GM18498 (cell line): Measurements from ENCODE around the gene MARK3.
A peak's percentile ranks its signal among the peaks of the same experiment; 100 is the strongest.

Experiments
- ATAC-seq: cut with Tn5 transposase; IDR thresholded peaks from one replicate; pipeline ENCODE4 v1.9.1; 2021; ENCODE audit warnings: mild to moderate bottlenecking, moderate library complexity; ENCODE audit not compliant: unreplicated experiment

MARK3 gene

DNA sequence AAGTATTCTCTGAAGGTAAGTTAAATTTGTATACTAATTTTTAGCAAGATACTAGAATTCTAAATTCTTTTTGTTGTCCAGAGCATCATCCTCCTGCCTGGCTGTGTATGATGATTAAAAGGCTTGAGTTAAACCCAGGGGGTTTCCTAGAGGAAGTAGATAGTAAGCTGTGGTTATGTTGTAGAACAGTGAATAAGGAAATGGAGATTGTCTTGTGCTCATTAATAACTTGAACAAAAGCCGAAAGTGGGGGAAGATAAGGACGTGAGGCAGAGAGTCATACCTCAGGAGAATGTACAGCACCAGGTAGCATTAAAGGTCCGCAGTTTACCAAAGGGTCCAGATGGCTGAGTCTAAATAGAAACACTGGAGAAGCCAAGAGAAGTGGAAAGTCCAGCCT, 95.4 kb downstream of the MARK3 start:
- ATAC-seq = peak; percentile 65

DNA sequence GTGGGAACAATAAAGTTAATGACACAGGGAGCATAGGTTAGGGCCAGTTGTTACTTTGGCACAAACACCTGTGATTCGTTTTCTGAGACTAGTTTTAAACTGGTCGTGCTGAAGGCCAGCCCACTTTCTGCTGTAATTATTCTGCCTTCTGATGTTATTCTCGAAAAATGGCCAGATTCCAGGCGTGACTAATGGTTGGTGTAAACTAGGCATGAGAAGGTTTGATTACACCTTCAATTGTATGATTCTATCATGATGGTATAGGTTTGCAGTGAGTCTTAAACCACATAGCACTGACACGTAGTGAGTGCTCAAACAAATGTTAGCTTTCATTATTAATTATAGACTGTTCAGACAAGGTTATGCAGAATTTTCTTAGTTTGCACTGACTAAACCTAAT, 98.4 kb downstream of the MARK3 start:
- no peak for ATAC-seq

DNA sequence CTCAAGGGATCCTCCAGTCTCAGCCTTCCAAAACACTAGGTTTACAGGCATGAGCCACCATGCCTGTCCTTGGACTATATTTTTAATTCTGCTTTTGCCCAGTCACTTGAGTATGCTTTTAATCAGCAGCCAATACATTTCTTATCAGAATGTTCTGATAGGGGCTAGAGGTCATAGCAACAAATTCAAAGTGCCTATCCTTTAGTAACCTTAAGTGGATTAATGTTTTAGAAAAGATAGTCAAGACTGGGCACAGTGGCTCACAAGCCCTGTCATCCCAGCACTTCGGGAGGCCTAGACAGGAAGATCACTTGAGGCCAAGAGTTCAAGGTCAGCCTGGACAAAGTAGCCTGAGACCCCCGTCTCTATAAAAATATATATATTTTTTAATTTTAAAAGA, 100.3 kb downstream of the MARK3 start:
- ATAC-seq = no peak

DNA sequence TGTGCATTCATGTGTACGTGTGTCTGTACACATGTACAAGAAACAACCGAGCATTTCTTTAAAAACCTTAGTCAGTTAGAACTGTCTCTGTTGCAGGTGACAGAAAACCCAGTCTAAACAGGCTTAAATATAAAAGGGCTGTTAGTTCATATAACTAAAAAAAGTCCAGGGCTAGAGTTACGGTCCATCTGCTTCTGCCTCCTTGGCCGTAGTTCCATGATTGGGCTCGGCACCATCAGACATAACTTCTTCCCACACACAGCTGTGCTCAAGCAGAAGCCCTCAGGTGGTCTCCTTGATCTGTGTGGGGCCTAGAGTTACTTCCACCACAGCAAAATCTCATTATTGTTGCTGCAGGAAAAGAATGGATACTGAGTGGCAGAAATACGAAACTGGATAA, 102.9 kb downstream of the MARK3 start:
- no peak for ATAC-seq

DNA sequence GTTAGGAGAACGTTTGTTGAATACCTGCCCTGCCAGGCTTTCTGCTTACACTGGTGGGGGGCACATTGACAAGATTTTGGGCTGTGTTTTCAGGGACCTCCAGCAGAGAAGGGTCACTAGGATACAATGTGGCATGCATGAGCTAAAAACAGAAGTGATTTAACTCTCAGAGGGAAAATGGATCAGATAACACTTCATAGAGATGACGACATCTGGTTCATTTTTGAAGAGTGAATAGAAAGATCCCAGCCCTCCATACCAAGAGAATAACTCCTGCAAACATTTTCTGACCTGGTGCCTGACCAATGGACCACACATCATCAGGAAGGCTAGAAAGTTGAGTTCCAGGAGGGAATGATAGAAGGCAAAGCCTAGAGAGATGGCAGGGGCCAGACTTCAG, 103.7 kb downstream of the MARK3 start:
- ATAC-seq = no peak

DNA sequence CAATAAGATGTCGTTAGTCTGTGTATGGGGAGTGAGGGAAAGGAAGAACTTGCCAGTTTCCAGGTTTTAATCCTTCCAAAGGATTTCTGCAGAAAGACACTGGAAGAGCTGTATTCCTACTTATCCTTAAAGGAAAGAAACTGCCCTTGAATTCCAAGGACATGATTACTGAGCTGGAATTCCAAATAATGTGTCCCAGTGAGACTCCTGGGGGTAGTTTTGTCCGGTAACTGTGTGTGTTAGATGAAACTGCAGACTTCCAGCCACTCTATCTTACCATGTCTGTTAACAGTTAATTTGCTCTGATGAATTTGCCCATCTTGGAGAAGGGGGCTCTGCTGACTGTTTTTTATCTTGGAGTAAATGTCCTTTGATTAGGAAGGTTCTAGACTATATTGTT, 104.4 kb downstream of the MARK3 start:
- no peak for ATAC-seq

DNA sequence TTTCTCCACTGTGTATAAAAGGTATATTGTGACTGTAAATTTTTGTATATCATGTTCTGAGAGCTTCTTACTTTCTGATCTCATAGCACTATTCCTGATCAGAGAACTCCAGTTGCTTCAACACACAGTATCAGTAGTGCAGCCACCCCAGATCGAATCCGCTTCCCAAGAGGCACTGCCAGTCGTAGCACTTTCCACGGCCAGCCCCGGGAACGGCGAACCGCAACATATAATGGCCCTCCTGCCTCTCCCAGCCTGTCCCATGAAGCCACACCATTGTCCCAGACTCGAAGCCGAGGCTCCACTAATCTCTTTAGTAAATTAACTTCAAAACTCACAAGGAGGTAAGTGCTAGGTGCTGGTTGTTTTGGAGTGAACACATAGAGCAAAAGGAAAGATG, 106.5 kb downstream of the MARK3 start:
- no peak for ATAC-seq

DNA sequence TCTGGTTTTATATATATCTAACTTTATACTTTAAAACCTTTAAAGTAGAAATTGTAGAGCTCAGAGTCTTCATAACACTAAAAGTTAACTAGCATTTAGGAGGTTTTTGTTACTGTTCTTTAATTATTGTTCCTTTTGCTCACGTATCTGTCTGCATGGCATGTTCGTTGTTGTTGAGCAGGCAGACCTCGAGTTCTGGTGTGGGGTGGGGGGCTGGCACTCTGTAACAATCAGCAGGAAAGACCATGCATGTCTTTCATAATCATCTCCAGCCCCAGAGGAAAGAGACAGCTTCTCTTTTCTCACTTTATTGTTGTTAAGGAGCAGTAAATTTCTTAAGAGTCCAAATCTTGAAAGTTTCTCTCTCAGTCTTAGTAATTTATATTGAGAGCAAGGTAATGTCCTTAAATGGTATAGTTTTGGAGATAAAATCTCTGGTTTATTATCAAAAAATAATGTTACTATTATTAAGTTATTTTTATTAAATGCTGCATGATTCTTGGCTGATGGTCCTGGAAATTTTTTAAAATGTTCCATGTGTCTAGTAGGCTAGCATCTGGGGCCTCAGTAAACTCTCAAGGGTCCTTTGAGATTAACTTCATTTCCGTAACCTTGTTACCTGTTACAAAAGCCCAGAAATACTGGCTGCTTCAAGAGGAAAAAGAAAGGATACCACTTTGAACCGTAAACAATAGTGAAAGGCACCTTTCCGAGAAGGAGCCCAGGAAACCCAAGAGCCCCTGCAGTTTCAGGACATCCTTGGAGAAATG, 107.1 kb downstream of the MARK3 start:
- ATAC-seq = no peak

DNA sequence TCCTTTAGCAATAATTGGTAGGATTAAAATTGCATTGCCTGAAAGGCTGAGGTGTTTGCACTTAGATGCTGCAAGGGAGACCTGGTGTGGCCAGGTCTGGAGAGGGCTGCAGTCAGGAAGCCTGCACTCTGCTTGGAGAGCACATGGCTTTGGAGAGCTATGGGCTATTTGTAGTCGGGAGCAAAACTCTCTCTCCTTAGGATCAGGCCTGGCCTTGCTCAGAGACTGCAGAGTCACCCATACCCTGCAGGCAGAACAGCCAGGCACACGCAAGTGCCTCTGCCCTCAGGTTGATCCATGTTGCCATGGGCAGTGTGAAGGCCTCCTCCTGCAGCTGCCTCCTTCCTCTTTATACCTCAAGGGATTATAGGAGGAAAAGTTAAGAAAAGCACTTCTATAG, 110.6 kb downstream of the MARK3 start:
- ATAC-seq = no peak

DNA sequence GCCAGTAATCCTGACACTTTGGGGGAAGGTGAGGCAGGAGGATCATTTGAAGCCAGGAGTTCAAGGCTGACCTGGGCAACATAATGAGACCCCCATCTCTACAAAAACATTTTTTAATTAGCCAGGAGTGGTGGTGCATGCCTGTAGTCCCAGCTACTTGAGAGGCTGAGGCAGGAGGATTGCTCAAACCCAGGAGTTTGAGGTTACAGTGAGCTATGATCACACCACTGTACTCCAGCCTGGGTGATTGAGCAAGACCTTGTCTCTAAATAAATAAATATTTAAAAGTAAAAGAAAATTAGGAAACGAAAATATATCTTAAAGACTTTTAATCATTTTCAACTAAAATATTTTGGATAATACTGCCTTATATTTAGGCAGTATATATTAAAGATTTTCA, 111.6 kb downstream of the MARK3 start:
- ATAC-seq = no peak

DNA sequence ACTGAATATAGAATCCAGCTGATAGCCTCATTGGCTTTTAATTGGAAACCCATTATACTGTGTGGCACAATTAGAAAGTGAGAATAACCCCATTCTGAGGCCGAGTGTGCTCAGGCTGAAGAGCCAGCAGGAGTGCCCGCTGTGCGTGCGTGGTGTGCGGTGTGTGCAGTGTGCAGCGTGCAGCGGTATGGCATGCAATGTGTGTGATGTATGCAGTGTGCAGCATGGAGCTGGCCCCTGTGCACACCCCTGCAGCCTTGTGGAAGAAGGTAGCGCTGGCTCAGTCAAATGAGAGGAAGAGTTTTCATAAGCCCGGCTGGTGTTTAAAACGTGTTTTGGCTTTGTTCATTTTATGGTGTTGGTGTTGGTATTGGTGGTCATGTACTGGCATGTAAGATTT, 114.5 kb downstream of the MARK3 start:
- no peak for ATAC-seq

DNA sequence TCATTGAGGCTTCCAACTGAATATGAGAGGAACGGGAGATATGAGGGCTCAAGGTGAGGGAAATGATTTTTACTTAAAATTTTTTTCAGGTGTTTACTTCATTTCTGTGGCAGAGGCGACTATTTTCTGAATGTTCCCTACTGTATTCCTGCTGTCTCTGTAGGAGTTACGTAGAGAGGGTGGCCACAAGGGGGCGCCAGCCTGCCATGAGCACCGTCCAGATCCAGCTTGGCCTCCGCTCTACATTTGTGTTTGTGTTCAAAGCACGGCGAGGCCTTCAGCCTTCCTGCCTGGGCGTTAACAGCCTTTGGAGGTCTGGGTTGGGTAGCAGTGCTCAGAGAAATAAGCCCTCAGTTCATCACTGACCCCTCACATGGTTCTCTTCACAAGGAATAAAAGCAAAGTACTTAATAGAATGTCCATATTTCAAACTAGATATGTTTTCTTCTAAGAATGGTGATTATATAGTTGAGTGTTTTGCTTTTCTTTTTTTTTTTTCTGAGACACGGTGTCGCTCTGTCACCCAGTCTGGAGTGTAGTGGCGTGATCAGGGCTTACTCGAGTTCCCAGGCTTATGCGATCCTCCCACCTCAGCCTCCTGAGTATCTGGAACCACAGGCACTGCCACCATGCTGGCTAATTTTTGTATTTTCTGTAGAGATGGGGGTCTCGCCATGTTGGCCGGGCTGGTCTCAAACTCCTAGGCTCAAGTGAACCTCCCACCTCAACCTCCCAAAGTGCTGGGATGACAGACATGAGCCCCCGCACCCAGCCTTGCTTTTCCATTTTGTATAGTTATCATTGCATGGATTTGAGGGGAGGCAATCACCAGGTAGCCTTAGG, 115.2 kb downstream of the MARK3 start:
- peak; percentile 47 for ATAC-seq

DNA sequence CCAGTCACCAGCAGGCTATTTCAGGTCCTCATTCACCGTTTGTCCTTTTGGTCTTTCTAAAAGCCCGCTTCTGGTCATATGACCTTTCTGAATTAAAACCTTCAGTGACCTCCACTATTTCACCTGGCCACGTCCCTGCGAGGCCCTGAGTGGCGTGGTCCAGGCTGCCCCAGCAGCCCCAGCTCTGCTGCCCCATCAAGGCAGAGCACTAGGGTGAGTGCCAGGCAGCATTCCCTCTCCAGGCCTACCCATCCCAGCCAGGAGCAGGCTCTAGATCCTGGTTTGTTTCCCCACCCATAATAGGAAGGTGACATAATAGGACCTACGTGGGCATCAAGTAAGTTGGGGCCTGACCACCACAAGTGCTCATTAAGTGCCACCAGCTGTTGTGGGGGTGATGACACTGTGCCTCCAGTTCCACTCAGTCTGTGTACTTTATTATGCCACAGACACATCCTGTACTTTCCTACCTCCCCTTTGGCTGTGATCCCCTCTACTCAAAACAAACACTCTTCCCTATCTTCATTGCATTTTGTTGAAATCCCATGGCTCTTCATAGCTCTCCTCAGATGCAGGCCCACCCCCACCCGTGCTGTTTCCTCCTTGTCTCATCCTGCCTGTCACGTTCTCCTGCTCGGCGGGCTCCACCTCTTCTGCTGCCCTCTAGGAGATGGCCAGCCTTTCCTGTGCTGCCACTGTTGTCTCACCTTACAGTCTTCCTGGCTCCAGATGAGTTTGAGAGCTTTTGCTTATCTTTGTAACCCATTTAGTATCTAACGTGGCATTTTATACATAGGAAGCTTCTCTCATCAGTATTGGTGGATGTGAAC, 116.0 kb downstream of the MARK3 start:
- ATAC-seq = no peak

DNA sequence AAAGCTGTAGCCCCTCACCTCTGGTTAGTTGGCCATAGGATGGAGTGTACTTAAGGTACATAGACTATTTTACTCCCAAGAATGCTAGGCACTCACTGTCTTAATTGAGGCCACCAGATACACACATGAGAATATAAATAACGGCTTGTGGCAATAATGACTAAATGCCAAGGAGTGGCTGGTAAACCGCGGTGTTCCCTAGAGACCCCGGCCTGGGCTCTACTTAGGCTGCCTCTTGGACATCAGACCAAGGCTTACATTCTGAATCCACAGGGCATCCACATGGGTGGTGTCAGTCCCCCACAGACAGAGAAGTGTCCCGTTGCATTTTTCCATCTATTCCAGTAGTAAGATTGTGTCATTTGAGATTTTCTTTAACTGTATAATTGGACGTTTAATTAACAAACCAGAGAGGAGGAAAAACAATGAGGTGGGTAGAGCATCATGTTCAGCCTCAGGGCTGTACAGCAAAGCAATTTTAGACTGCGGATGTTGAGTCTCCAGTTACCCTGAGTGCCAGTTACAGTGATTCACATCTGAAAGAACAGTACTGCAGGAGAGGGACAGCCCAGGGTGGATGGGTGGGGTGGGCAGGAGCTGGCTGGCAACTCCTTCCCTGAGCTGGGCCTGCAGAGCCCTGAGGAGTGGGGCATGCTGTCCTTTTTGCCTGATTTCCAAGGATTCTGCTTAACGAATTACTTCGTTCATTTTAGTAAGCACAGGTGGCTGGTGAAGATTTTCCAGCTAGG, 116.9 kb downstream of the MARK3 start:
- ATAC-seq = no peak

DNA sequence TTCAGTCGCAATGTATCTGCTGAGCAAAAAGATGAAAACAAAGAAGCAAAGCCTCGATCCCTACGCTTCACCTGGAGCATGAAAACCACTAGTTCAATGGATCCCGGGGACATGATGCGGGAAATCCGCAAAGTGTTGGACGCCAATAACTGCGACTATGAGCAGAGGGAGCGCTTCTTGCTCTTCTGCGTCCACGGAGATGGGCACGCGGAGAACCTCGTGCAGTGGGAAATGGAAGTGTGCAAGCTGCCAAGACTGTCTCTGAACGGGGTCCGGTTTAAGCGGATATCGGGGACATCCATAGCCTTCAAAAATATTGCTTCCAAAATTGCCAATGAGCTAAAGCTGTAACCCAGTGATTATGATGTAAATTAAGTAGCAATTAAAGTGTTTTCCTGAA, 117.7 kb downstream of the MARK3 start:
- no peak for ATAC-seq

DNA sequence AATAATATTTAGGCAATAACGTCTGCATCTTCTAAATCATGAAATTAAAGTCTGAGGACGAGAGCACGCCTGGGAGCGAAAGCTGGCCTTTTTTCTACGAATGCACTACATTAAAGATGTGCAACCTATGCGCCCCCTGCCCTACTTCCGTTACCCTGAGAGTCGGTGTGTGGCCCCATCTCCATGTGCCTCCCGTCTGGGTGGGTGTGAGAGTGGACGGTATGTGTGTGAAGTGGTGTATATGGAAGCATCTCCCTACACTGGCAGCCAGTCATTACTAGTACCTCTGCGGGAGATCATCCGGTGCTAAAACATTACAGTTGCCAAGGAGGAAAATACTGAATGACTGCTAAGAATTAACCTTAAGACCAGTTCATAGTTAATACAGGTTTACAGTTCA, 118.1 kb downstream of the MARK3 start:
- no peak for ATAC-seq

DNA sequence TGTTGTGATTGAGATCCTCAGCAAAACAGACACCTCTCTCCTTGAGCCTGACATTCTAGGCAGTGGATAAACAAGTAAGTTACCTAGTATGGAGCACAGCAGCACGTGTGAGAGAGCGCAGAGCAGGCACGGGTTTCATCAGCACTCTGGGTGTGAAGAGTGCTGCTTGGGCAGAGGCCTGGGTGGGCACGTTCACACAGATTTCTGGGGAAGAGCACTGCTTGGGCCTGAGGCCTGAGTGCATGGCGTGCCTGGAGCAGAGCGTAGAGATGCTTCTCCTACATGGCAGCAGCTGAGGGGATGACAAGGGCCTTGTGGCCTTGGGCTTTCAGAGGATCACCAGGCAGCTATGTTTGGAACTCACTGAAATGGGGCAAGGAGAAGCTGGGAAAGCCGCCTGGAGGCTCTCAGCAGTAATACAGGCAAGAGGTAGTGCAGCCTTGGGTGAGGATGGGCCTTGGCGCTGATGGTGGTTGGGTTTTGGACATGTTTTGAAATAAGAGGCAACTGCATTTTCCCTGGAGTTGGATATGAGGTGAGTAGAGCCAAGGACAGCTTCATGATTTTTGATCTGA, 119.9 kb downstream of the MARK3 start:
- no peak for ATAC-seq

DNA sequence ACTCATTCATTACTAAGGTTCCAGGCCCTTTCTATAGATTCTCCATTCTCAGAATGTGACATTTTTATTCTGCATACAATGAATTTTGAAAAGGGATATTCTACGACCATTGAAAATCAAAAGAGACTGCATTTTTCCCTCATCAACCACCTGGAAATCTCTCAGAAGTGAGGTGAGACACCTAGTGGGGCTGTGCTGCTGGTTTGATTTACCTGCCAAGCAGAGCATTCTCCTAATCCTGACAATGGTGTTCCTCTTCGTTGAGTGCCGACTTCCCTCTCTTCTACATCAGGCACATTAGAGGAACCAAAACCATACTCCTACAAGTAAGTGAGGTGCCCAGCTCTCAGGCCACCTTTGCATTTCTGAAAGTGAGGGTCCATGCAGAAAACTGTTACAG, 122.5 kb downstream of the MARK3 start:
- ATAC-seq = no peak

DNA sequence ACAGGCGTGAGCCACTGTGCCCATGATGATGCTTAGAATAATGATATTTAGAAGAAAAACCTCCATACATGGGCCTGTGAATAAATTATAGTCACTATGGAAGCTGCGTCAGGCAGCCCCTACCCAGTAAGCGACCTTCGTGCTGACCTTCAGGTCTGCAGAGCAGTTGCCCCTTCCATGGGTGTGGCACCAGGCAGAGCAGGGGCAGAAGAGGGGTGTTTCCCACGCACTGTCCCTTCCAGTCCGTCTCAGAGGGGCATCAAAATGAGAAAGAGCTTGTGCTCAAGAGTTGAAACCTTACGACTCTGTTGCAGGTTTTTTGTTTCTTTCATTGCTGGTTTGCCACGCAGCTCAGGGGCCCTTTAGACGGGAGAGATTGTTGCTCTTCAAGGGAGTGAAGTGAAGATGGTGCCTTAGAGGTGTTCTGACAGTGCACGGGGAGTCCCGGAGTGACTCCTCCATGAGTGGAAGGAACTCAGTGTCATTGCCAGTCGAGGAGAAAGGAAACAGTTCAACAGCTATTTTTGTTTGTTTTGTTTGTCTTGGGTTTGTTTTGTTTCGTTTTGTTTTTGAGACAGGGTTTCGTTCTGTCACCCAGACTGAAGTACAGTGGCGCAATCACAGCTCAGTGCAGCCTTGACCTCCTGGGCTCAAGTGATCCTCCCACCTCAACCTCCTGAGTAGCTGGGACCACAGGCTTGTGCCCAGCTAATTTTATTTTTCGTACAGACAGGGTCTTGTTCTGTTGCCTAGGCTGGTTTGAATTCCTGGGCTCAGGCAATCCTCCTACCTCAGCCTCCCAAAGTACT, 123.5 kb downstream of the MARK3 start:
- no peak for ATAC-seq
